GM21528 (cell line): ENCODE data around the gene CCDC141.
A peak's percentile ranks its signal among the peaks of the same experiment; 100 is the strongest.

Source experiments
- ATAC-seq: cut with Tn5 transposase; IDR thresholded peaks from one replicate; pipeline ENCODE4 v1.9.1; 2021; ENCODE audit warnings: mild to moderate bottlenecking, moderate library complexity; ENCODE audit not compliant: unreplicated experiment, low FRiP score

Gene CCDC141

DNA sequence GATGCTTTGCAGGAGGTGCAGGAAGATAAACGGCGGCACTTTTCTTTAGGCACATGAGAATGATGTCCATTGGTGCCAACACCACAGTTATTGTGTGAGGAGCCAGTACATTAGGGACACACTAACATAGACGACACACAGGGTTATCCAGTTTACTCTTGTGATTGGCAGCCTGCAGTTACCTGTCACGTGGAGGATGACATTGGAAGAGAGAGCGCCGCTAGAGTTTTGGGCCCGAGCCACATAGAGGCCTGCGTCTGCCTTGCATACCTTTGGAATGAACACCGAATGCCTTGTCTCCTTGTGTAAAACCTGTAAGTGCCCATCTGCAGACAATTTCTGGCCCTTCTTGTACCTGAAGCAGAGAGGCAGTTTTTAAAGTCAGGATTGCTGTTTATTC, 215.9 kb downstream of the CCDC141 start:
- ATAC-seq: no peak

DNA sequence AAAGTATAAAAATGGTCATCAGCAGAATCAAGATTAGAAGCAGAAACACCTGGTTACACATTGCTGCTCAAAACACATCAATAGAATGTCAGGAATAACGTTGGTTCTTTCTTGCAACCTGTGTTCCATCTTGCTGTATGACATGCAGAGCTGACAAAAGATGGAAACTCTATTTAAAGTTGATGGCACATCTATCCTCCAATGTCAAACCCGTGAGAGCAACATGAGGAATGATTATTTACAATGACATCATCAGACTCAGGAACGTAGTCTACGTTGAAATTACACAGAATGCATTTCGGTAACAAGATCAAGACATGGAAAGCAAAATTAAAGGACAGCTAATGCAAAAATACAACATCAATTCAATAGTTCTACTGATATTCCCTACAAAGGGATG, 216.6 kb downstream of the CCDC141 start:
- ATAC-seq: no peak

DNA sequence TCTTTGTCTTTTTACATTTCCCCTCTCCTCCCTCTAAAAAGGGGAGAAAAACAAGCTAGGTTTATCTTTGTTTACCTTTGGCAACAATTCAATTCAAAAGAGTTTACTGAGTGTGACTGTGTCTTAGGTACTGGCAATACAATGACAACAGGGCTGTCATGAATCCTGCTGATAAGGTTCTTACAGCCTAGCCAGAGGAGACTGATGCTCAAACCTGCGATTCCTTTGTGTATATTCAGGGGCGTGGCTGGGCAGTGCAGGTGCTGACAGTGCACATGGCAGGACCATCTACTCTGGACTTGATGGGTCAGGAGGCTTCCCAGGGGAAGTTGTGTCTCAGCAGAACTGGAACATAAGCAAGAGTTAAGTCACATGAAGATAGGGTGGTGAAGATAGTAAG, 219.5 kb downstream of the CCDC141 start:
- ATAC-seq: no peak

- ATAC-seq: no peak
Observed at GRCh38 chr2:178829981-178830380, 220.0 kb downstream of the CCDC141 start.

DNA sequence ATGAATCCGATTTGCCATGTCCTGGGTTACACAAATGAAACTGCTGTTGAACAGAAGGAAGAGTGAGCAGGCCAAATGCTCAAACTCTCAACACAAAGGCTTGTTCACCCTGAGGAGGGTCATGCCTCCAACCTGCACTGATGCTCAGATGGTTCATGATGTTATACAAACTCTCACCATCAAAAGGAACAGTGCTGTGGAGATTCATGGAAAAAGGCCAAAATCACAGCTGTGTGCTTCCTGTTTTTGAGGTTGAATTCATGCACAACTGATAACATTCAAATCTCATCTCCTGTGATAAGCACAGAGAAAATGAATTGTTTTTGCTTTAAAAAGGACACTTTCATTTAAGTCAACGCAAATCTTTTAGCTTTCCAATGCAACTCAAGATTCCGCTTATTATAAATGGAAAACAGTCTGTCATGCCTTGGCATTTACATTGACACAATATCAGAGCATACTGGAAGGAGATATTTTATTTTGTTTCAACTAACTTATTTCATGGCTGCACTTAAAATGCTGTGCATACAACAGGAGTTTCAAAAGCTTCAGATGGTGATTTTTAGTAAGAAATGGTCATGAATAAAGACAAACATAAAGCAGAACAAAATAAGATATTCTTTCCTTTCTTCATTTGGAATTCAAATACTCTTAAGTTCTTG, 220.5 kb downstream of the CCDC141 start:
- ATAC-seq: no peak

- ATAC-seq: no peak
Observed at GRCh38 chr2:178828486-178828881, 221.5 kb downstream of the CCDC141 start.

GRCh38 chr2:178827739-178828485, 222.0 kb downstream of the CCDC141 start:
- ATAC-seq: no peak

DNA sequence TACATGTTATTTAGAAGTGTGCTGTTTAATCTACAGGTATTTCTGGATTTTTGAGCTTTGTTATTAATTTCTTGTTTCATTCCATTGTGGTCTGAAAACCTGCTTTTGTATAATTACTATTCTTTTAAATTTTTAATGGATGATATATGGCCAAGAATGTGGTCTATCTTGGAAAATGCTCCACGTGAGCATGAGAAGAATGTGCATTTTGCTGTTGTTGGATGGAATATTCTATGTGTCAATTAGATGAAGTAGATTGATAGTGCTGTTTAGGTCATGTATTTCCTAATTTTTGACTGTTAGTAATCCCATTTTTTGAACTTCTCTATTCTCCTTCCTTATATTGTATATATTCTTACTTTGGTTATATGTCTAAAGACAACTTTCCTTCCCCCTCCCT, 222.8 kb downstream of the CCDC141 start:
- ATAC-seq: no peak

- ATAC-seq: no peak
Observed at GRCh38 chr2:178825183-178825582, 224.8 kb downstream of the CCDC141 start.

DNA sequence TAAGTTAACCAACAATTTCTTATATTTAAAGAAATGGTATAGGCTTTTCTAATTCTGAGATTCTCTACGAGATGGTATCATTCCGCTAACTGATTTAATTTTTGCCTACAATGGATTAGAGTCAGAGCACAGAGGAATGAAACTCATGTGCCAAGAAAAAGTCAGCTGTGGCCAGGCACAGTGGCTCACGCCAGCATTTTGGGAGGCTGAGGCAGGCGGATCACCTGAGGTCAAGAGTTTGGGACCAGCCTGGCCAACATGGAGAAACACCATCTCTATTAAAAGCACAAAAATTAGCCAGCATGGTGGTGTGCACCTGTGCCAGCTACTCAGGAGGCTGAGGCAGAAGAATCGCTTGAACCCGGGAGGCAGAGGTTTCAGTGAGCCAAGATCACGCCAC, 225.8 kb downstream of the CCDC141 start:
- ATAC-seq: no peak

DNA sequence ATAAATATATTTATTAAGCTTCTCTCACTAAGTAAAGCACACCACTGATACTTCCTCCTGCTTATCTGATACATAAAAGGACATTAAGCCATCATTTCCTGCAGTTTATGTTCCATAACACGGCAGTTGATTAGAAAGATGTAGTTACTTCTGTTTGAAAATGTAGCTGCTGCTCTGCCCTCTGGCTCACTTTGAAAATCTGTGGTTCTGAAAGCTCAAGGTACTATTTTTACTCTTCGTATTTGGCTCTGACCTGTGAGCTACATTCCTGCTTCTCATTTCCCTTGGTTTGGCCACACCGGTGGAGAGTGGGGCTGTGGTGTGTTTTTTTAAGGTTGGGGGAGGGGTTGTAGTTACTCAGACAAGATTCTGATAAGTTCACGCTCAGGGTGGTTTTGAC, 229.9 kb downstream of the CCDC141 start:
- peak; percentile 90 for ATAC-seq

DNA sequence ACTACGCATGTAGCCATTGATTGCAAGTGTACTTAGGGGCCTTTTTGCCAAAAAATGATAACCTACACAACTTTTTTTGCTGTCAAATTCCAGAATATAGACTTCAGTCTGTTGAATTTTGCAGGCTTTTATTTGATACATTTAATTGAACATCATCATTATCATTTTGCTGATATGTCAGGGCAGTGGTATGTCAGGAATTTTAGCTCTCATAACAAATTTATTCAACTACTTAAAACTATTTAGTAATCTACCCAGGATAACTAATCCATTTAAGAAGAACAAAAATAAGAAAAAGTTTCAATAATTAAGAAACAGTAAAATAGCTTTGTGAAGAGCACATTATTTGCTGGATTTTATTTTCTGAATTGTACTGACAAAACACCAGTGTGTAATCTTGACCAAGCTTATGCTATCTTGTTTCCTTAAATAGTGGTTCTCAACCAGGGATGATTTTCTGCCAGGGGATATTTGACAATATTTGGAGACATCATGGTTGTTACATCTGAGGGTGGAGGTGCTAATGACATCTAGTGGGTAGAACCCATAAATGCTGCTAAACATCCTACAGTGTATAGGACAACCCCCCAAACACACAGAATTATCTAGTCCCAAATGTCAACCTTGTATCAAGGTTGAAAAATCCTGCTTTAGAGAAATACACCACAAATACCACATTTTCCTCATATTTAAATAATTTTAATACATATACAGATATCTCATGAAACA, 230.6 kb downstream of the CCDC141 start:
- ATAC-seq: no peak

- ATAC-seq: no peak
Observed at GRCh38 chr2:178811901-178812300, 238.0 kb downstream of the CCDC141 start.

DNA sequence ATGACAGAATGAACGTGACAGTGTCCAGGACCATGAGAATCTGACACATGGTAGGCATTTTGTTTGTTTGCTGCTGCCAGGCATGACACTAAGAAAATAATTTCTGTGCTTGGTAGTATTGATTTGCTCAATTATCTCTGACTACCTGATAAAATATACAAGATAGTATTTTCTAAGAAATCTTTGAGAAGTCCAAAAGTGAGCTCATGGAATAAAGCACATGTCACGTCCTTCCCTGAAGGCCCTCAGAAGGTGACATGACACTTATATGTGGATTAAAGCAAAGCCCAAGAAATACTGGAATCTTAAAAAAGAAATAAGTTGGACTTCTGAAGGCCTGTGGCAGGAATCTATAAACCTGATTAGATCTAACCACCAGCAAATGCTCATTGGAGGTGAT, 238.9 kb downstream of the CCDC141 start:
- ATAC-seq: no peak

- no peak for ATAC-seq
Observed at GRCh38 chr2:178810422-178810821, 239.5 kb downstream of the CCDC141 start.

DNA sequence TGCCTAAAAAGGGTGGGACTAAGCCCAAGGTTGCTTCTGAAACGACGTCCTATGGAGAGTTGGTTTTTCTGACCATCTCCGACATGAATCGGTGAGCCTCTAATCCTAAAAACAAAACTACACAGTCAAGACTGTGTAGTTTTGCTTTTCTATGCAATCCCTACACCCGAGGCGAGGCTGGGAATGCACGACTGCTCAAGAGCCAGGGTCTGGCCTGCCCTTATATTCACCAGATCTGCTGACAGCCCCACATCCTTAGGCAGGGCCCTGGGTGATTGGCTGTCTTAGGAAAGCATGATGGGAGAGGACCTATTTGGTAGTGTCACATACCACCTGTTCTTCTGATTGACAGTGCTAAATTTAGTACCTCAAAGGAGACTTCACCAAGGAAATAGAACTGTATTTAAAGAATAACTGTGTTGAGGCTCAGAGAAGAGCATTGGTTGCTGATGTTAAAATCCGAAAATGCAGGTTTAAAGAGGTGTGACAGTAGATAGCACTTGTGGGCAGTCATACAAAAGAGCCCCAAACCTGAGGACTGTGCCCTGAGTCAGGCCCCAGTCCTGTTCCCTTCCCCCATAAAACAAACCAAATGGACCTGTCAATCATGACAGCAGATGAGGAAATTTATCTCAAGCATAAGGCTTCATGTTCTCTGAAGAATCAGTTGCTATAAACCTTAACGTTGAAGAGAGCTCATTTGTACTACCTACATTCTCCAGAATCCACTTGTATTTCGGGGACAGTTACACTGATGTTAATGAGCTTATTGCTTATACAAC, 242.5 kb downstream of the CCDC141 start, which contains the start of gene TTN:
Gene TTN, minus strand, starts transcription at position 197 of the 782 bp plus-strand sequence. CDS start 2,781 bp downstream, outside the sequence.
- no peak for ATAC-seq

- no peak for ATAC-seq
Observed at GRCh38 chr2:178806543-178806942, 243.4 kb downstream of the CCDC141 start.

DNA sequence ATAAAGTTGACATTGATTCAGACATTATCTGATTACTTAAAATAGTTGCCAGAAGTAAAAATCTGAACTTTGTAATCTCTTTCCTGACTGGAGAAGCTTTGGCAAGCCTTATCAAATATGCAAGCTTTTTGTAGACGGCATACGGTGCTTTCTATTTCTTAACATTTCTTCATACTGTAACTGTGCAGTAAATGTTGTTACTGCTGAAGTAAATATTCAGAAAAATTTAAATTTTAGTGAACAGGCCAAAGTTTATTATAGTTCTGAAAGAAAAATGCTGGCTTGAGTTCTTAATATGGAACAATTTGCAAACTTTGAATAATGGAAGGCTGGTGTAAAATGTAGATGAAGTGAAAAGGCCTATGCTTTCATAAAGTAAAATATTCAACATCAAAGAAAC, 244.5 kb downstream of the CCDC141 start:
- no peak for ATAC-seq

GRCh38 chr2:178804791-178805190, 245.1 kb downstream of the CCDC141 start:
- no peak for ATAC-seq

GRCh38 chr2:178800510-178800909, 249.4 kb downstream of the CCDC141 start:
- no peak for ATAC-seq

DNA sequence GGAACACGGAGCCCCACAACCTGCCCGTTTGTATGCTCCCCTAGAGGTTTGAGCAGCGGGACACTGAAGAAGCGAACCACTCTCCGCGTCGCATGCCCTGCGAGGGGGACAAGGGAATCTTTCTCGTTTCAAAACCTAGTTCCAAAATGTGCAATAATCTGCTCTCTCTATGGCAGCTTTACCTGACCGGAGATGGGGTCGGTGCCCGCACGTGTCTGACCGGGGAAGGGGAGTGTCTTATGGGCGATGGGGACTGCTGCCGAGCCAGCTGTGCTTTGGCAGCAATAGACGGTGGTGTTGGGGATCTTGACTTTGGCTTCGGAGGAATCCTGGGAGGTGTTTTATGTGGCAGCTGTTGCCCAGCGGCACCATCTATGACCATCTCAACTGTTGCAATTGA, 250.6 kb downstream of the CCDC141 start:
- no peak for ATAC-seq
